ENCODE measurements around the gene MYO5B.

The MYO5B gene

GRCh38 chr18:50006470-50007046 lies 188.4 kb downstream of the MYO5B start:
- DNase-seq = no peak

GRCh38 chr18:50004013-50004412 lies 190.9 kb downstream of the MYO5B start:
- no peak for DNase-seq

GRCh38 chr18:50002781-50003180 lies 192.2 kb downstream of the MYO5B start:
- DNase-seq = no peak

GRCh38 chr18:50000227-50000626 lies 194.7 kb downstream of the MYO5B start:
- DNase-seq = no peak

GRCh38 chr18:49999128-49999527 lies 195.8 kb downstream of the MYO5B start:
- DNase-seq = no peak

- DNase-seq = no peak
Observed at GRCh38 chr18:49997558-49997957, 197.4 kb downstream of the MYO5B start.

GRCh38 chr18:49994410-49994809 lies 200.5 kb downstream of the MYO5B start:
- DNase-seq = no peak

GRCh38 chr18:49993299-49993698 lies 201.6 kb downstream of the MYO5B start:
- no peak for DNase-seq

- DNase-seq = no peak
Observed at GRCh38 chr18:49988733-49989132, 206.2 kb downstream of the MYO5B start.

- DNase-seq = no peak
Observed at GRCh38 chr18:49988101-49988500, 206.8 kb downstream of the MYO5B start.

- no peak for DNase-seq
Observed at GRCh38 chr18:49985236-49985635, 209.7 kb downstream of the MYO5B start.

GRCh38 chr18:49980896-49981295 lies 214.1 kb downstream of the MYO5B start:
- no peak for DNase-seq

- no peak for DNase-seq
Observed at GRCh38 chr18:49976795-49977560, 218.0 kb downstream of the MYO5B start.

- DNase-seq = no peak
Observed at GRCh38 chr18:49976001-49976400, 218.9 kb downstream of the MYO5B start.

- no peak for DNase-seq
Observed at GRCh38 chr18:49974079-49974478, 220.9 kb downstream of the MYO5B start.

- DNase-seq = no peak
Observed at GRCh38 chr18:49973592-49973991, 221.4 kb downstream of the MYO5B start.

GRCh38 chr18:49972535-49972934 lies 222.4 kb downstream of the MYO5B start:
- no peak for DNase-seq

- DNase-seq = no peak
Observed at GRCh38 chr18:49971462-49971861, 223.5 kb downstream of the MYO5B start.

- no peak for DNase-seq
Observed at GRCh38 chr18:49970319-49970718, 224.6 kb downstream of the MYO5B start.

GRCh38 chr18:49968644-49969309 lies 226.2 kb downstream of the MYO5B start:
- no peak for DNase-seq

GRCh38 chr18:49967636-49968313 lies 227.2 kb downstream of the MYO5B start:
- DNase-seq = no peak

- no peak for DNase-seq
Observed at GRCh38 chr18:49967171-49967570, 227.8 kb downstream of the MYO5B start.

- no peak for DNase-seq
Observed at GRCh38 chr18:49966090-49966489, 228.9 kb downstream of the MYO5B start.

- DNase-seq = no peak
Observed at GRCh38 chr18:49963217-49963616, 231.7 kb downstream of the MYO5B start.

Measured in effector CD8-positive, alpha-beta T cell (primary cell).